ENCODE results near the gene EIF4E2. TPM values are rescaled to one million over a fixed set of nuclear protein-coding genes. Genes with fewer than 3 reads are reported as not detected.
"Not testable (repeated sequence)": the region's sequence is repeated elsewhere in the genome, so short reads cannot be mapped to it uniquely, and the experiment has no call there.

EIF4E2 gene
- total and polyA plus RNA-seq, 4 donors = 43.7 to 77.7 (median 65.9) TPM

DNA sequence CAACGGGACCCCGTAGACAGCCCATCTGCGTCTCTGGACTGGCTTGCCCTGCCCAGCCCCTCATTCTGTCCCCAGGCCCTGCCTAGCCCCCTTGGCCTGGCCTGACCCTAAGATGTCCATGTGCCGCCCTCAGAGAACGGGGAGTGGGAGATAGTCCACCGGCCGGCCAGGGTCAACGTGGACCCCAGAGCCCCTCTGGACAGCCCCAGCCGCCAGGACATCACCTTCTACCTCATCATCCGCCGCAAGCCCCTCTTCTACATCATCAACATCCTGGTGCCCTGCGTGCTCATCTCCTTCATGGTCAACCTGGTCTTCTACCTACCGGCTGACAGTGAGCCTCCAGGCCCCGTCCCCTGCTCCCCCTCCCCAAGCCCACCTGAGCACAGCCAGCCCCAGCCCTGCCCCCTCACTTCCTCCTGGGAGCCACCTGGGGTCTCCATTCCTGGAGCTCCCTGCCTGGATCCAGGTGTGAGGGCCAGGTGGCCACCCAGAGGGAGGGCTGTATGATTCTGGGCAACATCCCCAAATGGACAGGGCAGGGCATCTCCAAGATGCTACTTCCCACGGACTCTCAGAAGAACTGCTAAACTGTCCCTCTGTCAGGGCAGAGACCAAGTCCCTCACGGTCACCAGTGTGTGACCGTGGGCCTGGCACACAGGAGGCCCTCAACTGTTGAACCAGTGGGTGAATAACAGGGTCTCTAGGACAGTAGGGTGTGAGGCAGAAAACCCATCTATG, 20.5 kb upstream of the EIF4E2 start:
- Histone ChIP-seq H3K27me3 (ENCODE audit: control insufficient read depth in 3 of 3, insufficient read depth in 3 of 3, low read length in 2 of 3) (peaks cover 0 to 5% (median 3%) of the 10 kb centered on the region in 3 donors), H3K27ac (ENCODE audit: low read depth in 1 of 2, low read length in 1 of 2) (no peak overlapping the region), H3K36me3 (ENCODE audit: control insufficient read depth in 4 of 4, insufficient read depth in 4 of 4, low read length in 4 of 4) (no peaks in the 10 kb centered on the region), H3K9me3 (ENCODE audit: control insufficient read depth in 4 of 4, insufficient read depth in 3 of 4, low read length in 3 of 4) (no peaks in the 10 kb centered on the region), H3K4me1 (ENCODE audit: control insufficient read depth in 5 of 5, insufficient read depth in 5 of 5, low read length in 5 of 5) (peaks cover 0 to 4% (median 0%) of the 10 kb centered on the region in 5 donors), H3K9ac (ENCODE audit: insufficient read depth in 1 of 2, low read length in 2 of 2) (no peak overlapping the region), H3K4me3 (no peak overlapping the region)
- WGBS, 2 donors = 89 to 94% methylated on average over 17 of the region's 17 CpGs
- no peak for ATAC-seq (ENCODE audit: insufficient read depth, low FRiP score)
- TF ChIP-seq, protein P1, sequence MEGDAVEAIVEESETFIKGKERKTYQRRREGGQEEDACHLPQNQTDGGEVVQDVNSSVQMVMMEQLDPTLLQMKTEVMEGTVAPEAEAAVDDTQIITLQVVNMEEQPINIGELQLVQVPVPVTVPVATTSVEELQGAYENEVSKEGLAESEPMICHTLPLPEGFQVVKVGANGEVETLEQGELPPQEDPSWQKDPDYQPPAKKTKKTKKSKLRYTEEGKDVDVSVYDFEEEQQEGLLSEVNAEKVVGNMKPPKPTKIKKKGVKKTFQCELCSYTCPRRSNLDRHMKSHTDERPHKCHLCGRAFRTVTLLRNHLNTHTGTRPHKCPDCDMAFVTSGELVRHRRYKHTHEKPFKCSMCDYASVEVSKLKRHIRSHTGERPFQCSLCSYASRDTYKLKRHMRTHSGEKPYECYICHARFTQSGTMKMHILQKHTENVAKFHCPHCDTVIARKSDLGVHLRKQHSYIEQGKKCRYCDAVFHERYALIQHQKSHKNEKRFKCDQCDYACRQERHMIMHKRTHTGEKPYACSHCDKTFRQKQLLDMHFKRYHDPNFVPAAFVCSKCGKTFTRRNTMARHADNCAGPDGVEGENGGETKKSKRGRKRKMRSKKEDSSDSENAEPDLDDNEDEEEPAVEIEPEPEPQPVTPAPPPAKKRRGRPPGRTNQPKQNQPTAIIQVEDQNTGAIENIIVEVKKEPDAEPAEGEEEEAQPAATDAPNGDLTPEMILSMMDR (IDR thresholded peaks at IDR 0.05; ENCODE audit: control extremely low read depth, extremely low read depth) = no peak
- DNase-seq = no peak

DNA sequence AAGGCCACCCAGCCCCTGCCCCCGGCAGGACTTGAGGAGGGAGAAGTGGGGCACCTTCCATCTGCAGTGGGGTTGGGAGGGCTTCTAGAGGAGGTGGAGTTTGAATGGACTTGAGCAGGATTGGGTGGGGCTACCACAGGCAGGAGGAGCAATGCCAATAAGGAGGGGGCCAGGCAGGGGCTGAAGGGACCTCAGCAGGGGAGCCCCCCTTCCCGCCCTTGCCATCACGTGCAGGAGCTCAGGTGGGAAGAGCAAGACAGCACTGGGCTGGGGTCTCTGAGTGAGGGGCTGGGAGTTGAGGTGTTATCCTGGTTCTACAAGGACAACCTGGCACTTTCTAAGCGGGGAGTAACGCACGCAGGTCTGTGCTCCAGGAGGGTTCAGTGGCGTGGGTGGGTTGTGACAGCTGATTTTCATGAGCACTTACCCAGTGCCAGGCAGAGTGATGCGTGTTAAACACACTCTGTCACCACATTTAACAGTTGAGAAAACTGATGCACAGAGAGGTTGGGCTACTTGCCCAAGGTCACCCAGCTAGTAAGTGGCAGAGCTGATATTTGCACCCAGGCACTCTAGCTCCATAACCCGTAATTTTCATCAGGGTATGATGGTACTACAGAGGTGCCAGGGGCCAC, 19.7 kb upstream of the EIF4E2 start:
- peaks cover 0 to 3% (median 0%) of the 10 kb centered on the region in 3 donors for H3K27me3 ChIP-seq (ENCODE audit: control insufficient read depth in 3 of 3, insufficient read depth in 3 of 3, low read length in 2 of 3)
- TF ChIP-seq, protein P1 (IDR thresholded peaks at IDR 0.05; ENCODE audit: control extremely low read depth, extremely low read depth) = no peak
- ATAC-seq (ENCODE audit: insufficient read depth, low FRiP score) = no peak
- 75 to 86% methylated on average over 9 of the region's 9 CpGs for WGBS, 2 donors
- no peak overlapping the region for H3K27ac ChIP-seq (ENCODE audit: low read depth in 1 of 2, low read length in 1 of 2)
- no peak overlapping the region for H3K4me3 ChIP-seq
- H3K4me1 ChIP-seq (ENCODE audit: control insufficient read depth in 5 of 5, insufficient read depth in 5 of 5, low read length in 5 of 5) = no peaks in the 10 kb centered on the region
- no peak for DNase-seq
- H3K9me3 ChIP-seq (ENCODE audit: control insufficient read depth in 4 of 4, insufficient read depth in 3 of 4, low read length in 3 of 4) = no peaks in the 10 kb centered on the region
- H3K36me3 ChIP-seq (ENCODE audit: control insufficient read depth in 4 of 4, insufficient read depth in 4 of 4, low read length in 4 of 4) = no peaks in the 10 kb centered on the region
- no peak overlapping the region for H3K9ac ChIP-seq (ENCODE audit: insufficient read depth in 1 of 2, low read length in 2 of 2)

DNA sequence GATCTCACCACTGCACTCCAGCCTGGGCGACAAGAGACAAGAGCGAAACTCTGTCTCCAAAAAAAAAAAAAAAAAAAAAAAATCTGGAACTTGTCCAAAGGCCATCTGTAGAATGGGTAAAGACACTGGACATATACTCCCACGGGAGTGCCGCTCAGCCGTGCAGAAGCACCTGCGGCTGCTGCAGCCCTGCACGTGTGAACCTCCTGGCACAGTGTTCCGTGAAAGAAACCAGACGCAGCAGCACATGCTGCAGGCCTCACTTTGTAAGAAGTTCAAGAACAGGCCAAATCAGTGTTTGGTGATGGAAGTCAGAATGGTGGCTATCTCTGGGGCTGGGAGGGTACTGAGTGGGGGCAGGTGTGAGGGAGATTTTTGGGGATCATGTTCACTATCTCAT, 18.1 kb upstream of the EIF4E2 start:
- H3K4me1 ChIP-seq (ENCODE audit: control insufficient read depth in 5 of 5, insufficient read depth in 5 of 5, low read length in 5 of 5) = no peaks in the 10 kb centered on the region
- H3K9me3 ChIP-seq (ENCODE audit: control insufficient read depth in 4 of 4, insufficient read depth in 3 of 4, low read length in 3 of 4) = peaks cover 0 to 6% (median 3%) of the 10 kb centered on the region in 4 donors
- no peaks in the 10 kb centered on the region for H3K36me3 ChIP-seq (ENCODE audit: control insufficient read depth in 4 of 4, insufficient read depth in 4 of 4, low read length in 4 of 4)
- no peak for ATAC-seq (ENCODE audit: insufficient read depth, low FRiP score)
- 83 to 89% methylated on average over 9 of the region's 9 CpGs for WGBS, 2 donors
- H3K27ac ChIP-seq (ENCODE audit: low read depth in 1 of 2, low read length in 1 of 2) = no peak overlapping the region
- no peak for DNase-seq
- H3K9ac ChIP-seq (ENCODE audit: insufficient read depth in 1 of 2, low read length in 2 of 2) = no peak overlapping the region
- H3K27me3 ChIP-seq (ENCODE audit: control insufficient read depth in 3 of 3, insufficient read depth in 3 of 3, low read length in 2 of 3) = peaks cover 0 to 3% (median 0%) of the 10 kb centered on the region in 3 donors
- no peak overlapping the region for H3K4me3 ChIP-seq
- TF ChIP-seq, protein P1 (IDR thresholded peaks at IDR 0.05; ENCODE audit: control extremely low read depth, extremely low read depth) = no peak

DNA sequence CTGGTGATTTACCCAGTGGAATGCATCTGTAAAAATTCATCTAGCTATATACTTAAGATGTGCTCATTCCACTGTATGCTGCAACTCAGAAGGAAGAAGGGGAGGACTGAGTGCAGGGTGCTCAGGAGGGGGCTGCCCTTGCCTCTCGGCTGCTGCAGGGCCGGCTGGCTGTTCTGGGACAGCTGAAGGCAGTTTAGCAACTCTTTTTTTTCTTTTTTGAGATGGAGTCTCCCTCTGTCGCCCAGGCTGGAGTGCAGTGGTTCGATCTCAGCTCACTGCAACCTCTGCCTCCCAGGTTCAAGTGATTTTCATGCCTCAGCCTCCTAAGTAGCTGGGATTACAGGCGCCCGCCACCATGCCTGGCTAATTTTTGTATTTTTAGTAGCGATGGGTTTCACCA, 17.7 kb upstream of the EIF4E2 start:
- not testable (repeated sequence) for H3K36me3 ChIP-seq (ENCODE audit: control insufficient read depth in 4 of 4, insufficient read depth in 4 of 4, low read length in 4 of 4); DNase-seq; H3K9ac ChIP-seq (ENCODE audit: insufficient read depth in 1 of 2, low read length in 2 of 2); H3K27ac ChIP-seq (ENCODE audit: low read depth in 1 of 2, low read length in 1 of 2); H3K9me3 ChIP-seq (ENCODE audit: control insufficient read depth in 4 of 4, insufficient read depth in 3 of 4, low read length in 3 of 4); H3K4me3 ChIP-seq; ATAC-seq (ENCODE audit: insufficient read depth, low FRiP score); H3K27me3 ChIP-seq (ENCODE audit: control insufficient read depth in 3 of 3, insufficient read depth in 3 of 3, low read length in 2 of 3); H3K4me1 ChIP-seq (ENCODE audit: control insufficient read depth in 5 of 5, insufficient read depth in 5 of 5, low read length in 5 of 5)
- WGBS, 2 donors = 87 to 91% methylated on average over 7 of the region's 7 CpGs
